ENCODE results near the gene KCNQ5.

GRCh38 chr6:72624557-72625160 is 2.8 kb downstream of the KCNQ5 start:
- TF ChIP-seq POLR2AphosphoS5 (IDR thresholded peaks at IDR 0.05; ENCODE audit: borderline replicate concordance, low read depth, low read length) (no peak), EZH2 (IDR thresholded peaks at IDR 0.05) (no peak), FOXP2 (optimal IDR thresholded peaks at IDR 0.05; ENCODE audit: control extremely low read depth, extremely low read length, insufficient read depth) (no peak)
